Fibroblast of the aortic adventitia (primary cell): ENCODE data around the gene HP1BP3. TPM values are rescaled to one million over a fixed set of nuclear protein-coding genes. Genes with fewer than 3 reads are reported as not detected.

ENCODE experiments used
- DNase-seq: peaks from one replicate; pipeline ENCODE4 v3.0.0-alpha.2; 2010; ENCODE audit warnings: low read depth
- H3K4me3 ChIP-seq: 2 replicates; pipeline ENCODE4 v1.5.1; 2011; ENCODE audit warnings: low read depth, mild to moderate bottlenecking, control low read depth, low read length, moderate library complexity
- total RNA-seq: library from RNA; depleted of rRNA; stranded (reverse); fragments of >200 nt; gene quantifications from 2 replicates; pipeline ENCODE4 v1.2.3, GENCODE V29; 2012; ENCODE audit warnings: low replicate concordance
- TF ChIP-seq, protein P1 (sequence below): IDR thresholded peaks from 2 replicates; pipeline ENCODE4 v1.5.1; 2011; ENCODE audit warnings: mild to moderate bottlenecking, low read length, control low read depth, inconsistent platforms; ENCODE audit not compliant: insufficient read depth

Gene HP1BP3
- total RNA-seq, 1 donor = 215 TPM

DNA sequence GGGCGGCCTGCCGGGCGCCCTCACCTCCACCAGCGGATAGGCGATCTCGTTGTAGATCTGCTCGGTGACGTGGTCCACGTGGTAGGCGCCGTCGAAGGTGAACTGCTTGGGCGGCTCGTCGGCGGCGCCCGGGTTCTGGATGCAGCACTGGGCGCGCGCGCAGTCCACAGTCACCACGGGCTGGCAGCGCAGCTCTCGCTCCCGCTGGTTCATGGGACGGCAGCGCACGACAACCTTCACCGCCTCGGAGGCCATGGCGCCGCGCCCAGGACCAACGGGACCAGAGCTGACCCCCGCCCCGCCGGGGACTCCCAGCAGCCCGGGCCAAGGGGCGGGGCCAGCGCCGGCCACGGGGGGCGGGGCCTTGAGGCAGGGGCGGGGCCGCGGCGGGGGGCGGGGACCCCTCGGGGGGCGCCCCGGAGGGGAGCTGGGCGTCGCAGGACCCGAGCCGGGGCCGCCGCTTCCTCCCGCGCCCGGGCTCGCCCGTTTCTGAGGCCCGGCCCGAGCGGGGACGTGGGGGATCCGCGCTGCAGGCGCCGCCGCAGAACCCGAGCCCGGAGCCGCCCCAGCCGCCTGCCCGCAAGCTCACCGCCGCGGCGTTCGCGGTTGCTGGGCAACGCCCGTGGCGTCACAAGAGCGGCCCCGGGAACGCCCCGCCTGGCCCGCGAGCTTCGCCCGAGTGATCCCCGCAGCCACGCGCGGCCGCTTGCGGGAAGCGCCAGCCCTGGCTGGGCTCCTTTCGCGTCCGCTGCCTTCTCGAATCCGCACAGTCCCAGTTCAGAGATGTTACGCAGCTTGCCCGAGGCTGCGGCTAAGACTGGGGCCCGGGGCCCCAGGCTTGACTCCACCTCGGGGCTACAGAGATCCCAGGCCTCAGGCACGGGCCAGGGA lies 69.4 kb downstream of the HP1BP3 start, which contains the start of gene KIF17:
Gene KIF17 (minus strand): TSS at position 556 of the 891 bp plus-strand sequence. CDS start 301 bp downstream, at position 255.
- DNase-seq = peak; percentile 69
- TF ChIP-seq, protein P1, sequence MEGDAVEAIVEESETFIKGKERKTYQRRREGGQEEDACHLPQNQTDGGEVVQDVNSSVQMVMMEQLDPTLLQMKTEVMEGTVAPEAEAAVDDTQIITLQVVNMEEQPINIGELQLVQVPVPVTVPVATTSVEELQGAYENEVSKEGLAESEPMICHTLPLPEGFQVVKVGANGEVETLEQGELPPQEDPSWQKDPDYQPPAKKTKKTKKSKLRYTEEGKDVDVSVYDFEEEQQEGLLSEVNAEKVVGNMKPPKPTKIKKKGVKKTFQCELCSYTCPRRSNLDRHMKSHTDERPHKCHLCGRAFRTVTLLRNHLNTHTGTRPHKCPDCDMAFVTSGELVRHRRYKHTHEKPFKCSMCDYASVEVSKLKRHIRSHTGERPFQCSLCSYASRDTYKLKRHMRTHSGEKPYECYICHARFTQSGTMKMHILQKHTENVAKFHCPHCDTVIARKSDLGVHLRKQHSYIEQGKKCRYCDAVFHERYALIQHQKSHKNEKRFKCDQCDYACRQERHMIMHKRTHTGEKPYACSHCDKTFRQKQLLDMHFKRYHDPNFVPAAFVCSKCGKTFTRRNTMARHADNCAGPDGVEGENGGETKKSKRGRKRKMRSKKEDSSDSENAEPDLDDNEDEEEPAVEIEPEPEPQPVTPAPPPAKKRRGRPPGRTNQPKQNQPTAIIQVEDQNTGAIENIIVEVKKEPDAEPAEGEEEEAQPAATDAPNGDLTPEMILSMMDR = no peak
- H3K4me3 ChIP-seq = peak within 1 kb of the TSS; percentile 64

DNA sequence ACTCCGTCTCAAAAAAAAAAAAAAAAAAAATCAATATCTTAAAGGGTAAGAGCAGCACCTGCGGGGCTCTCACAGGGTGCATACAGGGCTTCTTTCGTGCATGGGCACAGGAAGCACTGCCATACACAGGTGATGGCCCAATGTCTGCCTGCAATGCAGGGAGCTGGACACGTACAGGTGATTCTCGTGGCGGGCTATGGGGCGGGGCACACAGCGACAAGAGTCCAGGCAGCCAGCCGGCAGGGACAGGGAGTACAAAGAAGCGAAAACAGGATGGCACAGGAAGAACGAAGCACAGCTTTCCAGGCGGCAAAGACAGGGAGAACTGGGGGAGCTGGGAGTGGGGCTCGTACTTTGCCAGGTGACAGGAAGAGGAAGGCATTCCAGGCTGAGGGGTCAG lies 70.9 kb downstream of the HP1BP3 start:
- TF ChIP-seq, protein P1 = no peak

DNA sequence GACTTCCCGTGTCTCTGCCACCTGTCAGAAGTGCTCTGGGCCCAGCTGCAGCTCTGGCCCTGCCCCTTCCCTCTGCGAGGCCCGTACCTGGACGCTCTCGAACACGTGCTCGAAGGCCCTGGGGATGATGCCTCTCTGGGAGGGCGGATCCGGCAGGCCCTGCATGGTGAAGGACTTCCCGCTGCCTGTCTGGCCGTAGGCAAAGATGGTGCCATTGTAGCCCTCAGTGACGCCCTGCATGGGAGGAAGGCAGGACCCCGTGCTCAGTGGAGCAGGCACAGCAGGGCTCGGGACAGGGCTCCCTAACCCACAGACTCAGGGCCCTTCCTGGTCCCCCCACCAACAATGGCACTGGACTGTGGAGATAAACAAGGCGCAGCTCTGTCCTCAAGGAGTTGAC lies 71.7 kb downstream of the HP1BP3 start:
- no peak for DNase-seq
- H3K4me3 ChIP-seq = no peak overlapping the region
- TF ChIP-seq, protein P1 = no peak

More for the DNA sequence above, 70.9 kb downstream of the HP1BP3 start:
- no peak overlapping the region for H3K4me3 ChIP-seq
- DNase-seq = no peak

DNA sequence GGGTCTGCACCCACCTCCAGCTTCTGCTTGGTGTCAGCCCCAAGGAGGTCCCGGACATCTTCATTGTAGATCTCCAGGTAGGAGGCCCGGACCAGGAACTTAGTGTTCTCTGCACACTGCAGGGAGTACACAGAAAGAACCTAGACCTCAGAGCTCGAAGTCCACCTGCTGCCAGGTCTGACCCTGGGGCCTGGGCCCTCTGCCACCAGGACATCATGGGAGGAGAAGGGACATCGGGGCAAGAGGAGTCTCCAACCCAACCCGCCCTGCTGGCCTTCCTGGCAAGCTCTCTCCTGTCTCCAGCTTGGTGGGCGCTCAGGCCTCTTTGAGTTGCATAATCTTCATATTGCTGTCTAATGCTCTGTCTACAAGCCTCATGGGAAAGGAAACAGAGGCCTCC lies 73.7 kb downstream of the HP1BP3 start:
- TF ChIP-seq, protein P1 = no peak
- DNase-seq = no peak
- H3K4me3 ChIP-seq = no peak overlapping the region

DNA sequence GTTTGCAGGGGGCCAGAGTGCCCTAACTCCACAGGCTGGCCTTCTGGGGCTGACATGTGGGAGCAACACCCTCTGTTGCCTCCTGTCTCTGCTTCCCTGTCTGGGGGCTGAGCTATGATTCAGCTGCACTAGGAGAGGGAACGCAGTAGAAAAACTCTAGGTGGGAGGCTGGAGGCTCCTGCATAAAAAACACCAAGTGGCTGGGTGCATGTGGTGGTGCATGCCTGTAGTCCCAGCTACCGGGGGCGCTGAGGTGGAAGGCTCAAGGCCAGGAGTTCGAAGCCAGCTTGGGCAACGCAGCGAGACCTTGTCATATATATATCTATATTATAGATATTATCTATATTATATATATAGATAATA lies 74.9 kb downstream of the HP1BP3 start:
- no peak overlapping the region for H3K4me3 ChIP-seq
- TF ChIP-seq, protein P1 = no peak
- no peak for DNase-seq

DNA sequence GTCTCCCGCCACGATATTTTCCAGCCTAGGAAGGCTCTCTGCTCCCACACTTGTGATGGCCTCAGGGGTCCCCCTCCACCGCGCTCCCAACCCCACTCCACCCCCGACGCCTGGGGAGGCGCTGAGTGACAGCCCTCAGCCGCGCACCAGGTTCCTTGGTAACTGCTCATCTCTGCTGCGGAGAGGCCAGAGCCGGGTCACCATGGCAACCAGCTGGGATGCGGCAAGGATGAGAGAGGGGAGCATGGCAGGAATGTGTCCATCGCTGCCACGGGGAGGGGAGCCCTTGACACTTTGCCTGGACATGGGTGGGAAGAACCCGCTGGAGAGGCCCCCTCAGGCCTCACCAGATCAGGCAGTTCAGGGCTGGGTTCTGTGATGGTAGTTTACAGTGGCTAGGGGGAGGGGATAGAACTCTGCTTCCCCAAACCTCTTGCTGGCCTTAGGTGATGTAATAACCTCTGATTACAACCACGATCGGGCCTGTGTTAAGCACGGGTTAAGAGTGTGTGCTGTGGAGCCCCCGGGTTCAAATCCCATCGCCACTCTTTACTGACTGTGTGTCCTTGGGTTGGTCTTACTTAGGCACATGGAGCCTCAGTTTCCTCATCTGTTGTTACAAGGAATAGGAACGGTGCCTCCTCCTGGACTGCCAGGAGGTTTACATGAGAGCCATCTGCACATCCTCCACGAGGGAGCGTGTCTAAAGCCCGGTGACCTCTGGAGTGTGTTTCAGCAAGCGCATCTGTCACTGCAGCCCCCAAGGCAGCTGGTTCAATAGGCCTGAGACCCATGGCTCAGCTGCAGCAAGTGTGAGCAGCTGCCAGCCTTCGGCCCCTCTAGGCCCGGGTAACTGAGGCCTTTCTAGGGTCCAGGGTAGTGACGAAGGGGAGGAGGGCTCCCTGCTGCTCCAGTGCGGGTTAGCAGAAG lies 75.6 kb downstream of the HP1BP3 start:
- H3K4me3 ChIP-seq = no peak overlapping the region
- DNase-seq = no peak
- TF ChIP-seq, protein P1 = no peak
